K562 treated with DMSO at 1 percent for 24 hours (cell line): ENCODE results near the gene HS6ST1. TPM values are rescaled to one million over a fixed set of nuclear protein-coding genes. Genes with fewer than 3 reads are reported as not detected.

Experiments
- total RNA-seq: library from RNA; unstranded; fragments of 300-600 nt; gene quantifications from 2 replicates; pipeline ENCODE4 v1.2.3, GENCODE V29; 2022; ENCODE audit warnings: low read depth; ENCODE audit not compliant: insufficient read depth

The HS6ST1 gene
- 20.7 and 22.1 TPM in 2 replicates for total RNA-seq

DNA sequence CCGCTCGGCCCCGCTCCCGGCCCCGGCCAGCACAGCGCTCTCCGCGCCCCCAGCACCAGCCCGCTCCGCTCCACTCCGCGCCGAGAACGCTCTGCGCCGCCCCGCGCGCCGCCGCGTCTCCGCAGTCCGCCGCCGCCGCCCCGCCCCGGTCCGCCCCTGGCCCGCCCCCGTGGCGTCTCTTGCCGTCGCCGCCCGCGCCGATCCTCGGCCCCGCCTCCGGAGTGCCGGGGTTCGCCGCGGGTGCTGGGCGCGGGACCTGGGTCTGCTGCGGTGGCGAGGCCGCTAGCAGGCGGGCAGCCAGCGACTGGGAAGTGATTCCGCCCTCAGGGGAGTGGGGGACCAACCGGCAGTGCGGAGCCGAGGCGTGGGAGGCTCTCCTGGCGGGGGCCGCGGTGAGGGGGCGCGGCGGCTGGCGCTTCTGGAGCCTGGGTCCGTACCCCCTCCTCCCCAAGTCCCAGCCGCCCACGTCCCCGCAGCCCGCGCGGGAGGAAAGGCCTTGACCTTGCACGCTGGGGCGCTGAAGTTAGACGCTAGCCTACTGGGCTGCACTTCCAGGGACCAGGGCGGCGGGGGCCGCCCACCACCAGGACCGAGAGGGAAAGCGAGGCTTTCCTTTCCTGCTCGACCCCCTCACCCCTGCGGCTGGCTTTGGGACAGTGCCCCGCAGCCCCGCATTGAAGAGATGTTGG, at the start of gene HS6ST1:
Gene HS6ST1, minus strand, starts transcription at position 93 of the 689 bp plus-strand sequence. CDS start 305 bp downstream, outside the sequence.

Other genes starting within 250 kb of the HS6ST1 start
- gene UGGT1, start 227.7 kb downstream of the HS6ST1 start, total RNA-seq: 13.1 and 17.7 TPM in 2 replicates